Kidney capillary endothelial cell (primary cell): Measurements from ENCODE around the gene PET100.

Experiments used
- DNase-seq: peaks from one replicate; pipeline ENCODE4 v3.0.0-alpha.2; 2018; ENCODE audit warnings: low spot score

The PET100 gene

DNA sequence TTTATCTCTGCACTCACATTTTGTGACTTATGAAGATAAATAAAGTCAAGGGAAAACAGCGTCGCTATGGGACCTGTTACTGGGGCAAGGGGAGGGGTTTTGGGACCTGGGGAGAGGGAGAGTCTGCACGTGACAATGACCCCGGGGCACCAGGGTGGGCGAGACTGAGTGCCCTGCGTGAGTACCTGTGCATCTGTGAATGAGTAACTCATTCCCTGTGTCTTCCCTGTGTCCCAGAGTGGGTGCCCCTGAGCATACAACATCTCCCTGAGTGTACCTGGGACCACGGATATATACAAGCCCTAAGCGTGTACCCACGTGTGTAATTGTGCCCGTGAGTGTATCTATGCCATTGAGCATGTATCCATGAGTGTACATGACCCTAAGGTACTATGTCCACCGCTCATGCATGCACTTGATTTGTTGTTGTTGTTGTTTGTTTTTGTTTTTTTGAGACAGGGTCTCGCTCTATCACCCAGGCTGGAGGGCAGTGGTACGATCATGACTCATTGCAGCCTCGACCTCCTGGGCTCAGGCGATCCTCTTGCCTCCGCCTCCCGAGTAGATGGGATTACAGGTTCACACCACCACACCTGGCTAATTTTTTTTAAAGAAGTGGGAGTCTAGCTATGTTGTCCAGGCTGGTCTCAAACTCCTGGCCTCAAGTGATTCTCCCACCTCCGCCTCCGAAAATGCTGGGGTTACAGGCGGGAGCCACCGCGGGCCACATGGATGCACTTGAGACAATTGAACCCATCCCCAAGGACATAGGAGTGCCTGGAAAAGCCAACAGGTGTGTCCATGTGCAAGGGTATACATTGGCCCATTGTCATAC lies 50.4 kb downstream of the PET100 start:
- DNase-seq = no peak

GRCh38 chr19:7680606-7681339 lies 51.2 kb downstream of the PET100 start, which contains the start of gene TRAPPC5:
TRAPPC5 (plus strand) TSS chr19:7680833; CDS start chr19:7682254, 1,421 bp downstream.
- peak; percentile 75 for DNase-seq
